ENCODE measurements around the gene CDS1.
"Not testable (repeated sequence)": the region's sequence is repeated elsewhere in the genome, so short reads cannot be mapped to it uniquely, and the experiment has no call there.

Gene CDS1

GRCh38 chr4:84597450-84597849 is 14.5 kb downstream of the CDS1 start:
- no peak for DNase-seq

DNA sequence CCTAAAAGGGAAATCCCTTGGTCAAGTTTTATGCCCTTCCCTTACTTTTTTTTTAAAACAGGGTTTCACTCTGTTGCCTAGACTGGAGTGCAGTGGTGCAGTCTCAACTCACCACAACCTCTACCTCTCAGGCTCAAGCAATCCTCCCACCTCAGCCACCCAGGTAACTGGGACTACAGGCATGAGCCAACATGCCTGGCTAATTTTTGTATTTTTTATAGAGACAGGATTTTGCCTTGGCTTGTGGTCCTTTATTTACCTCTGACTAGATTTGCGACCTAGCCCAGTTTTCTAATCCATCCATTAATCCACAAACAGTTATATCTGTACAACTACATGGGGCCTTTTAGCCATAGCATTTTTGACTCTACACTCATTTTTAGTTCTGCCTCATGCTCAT is 23.7 kb downstream of the CDS1 start:
- no peak for DNase-seq

DNA sequence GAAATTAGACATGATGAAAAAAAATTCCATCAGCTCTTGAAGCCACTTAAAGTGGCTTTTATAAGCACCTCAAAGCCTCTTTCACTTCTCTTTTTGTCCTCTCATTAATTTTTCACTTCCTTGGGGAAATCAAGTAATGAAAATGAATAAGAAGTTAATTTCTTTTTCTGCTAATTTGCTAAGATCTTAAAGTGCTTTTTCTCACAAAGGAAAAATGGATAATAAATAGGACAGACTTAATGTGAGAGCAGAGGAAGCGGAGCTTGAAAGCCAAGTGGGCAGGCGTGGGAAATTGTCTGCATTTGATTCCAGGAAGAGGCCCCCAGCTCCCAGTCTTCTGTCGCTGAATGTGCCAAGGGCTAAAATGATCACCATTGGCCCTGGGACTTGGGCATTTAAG is 28.6 kb downstream of the CDS1 start:
- no peak for DNase-seq

DNA sequence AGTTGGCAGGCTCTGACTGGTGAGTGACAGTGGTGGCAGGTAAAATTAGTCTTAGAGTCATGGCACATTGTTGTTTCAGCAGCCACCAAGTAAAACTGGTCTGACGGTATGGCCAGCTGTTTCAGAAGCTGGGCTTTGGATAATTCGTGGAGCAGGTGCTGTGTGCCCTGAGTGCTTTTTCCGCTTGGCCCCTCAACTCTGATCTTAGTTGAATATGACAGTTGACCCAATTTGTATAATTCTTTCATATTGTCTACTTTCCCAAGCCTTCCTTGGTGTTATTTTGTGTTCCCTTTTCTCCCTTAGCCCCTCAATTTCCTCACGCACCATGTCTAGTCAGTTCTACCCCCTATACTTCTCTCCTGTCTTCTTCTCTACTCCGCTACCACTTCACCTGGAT is 32.0 kb downstream of the CDS1 start:
- DNase-seq: no peak

DNA sequence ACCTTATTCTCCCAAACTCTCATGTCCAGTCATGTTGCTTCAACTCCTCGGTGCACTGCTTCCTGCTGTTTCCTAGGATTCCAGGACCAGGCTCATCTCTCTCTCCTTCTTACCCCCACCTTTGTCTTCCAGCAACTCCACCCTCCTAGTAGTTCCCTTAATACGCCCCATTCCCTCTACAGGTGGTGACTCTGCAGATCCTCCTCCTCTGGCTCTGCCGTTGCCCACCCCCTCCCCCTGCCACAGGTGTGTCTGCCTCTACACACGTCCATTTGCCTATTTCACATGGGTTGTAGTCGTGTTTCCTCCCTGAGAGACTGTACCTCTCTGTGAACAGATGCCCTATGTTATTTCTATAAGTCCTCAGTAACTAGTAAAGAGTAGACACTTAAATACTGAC is 32.4 kb downstream of the CDS1 start:
- DNase-seq: no peak

DNA sequence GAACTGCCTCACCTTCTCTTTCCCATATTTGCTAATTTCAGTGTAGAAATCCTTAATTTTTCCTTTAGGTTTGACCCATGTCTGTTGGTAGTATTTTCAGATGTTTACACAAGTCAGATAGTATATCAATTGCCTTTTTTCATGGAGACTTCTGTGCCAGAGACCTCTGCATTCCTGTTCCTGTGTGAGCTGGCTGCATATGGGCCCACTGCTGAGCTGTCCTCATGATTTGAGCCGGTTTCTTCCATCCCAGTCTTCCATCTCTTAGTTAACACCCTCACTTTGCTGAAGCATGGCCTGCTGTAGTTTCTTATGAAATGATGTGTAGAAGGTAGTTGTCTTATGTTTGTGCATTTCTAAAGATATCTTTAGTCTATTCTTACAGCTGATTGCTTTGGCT is 40.0 kb downstream of the CDS1 start:
- DNase-seq: no peak

DNA sequence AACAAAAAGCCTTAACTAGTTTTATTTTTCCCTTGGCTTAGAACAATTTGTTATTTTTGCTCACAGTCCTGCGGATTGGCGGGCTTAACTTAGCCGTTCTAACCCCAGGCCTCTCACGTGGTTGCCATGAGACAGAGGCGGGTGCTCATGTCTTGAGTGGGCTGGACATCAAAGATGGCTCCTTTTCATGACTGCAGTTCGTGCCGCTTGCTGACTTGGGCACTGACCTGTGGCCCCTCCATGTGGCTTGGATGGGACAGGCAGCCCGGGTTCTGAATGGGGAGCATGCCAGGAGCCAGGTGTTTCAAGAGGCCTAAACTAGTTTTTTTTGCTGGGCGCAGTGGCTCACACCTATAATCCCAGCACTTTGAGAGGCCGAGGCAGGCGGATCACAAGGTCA is 40.7 kb downstream of the CDS1 start:
- DNase-seq: no peak

- DNase-seq: no peak
Observed at GRCh38 chr4:84626673-84627072, 43.7 kb downstream of the CDS1 start.

DNA sequence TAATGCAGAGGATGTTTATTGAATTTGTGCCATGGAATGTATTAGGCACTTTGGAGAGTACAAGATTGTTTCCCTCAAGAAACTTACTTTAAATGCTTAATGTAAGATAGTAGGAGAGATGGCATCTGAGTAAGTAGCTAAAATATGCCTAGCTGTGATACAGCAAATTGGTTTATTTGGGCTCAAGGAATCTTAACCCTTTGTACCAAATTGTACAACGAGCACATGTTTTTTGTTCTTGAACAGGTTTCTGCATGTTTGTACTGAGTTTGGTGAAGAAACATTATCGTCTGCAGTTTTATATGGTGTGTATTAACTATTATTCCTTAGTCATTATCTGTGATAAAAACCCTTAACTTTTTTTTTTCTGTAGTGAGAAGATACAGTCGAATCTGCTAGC is 48.6 kb downstream of the CDS1 start:
- no peak for DNase-seq

DNA sequence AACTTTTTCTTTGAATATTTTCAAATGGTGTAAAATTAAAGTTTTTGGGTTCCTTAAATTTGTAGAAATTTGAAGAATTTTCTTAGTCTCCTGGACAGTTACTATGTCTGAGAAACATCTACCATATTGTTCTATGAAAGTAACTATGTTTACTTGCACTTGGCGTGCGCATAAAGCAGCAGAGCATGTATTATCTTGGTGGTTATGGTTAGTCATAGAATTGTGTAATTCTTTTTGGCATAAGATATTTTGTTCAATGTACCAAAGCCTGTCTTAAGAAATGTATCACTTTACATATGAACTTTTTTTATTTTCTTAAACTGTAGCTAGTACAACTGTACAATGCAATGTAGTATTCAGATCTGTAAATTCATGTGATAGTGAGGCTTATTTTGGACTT is 49.2 kb downstream of the CDS1 start:
- DNase-seq: no peak

- DNase-seq: no peak
Observed at GRCh38 chr4:84634961-84635360, 52.0 kb downstream of the CDS1 start.

DNA sequence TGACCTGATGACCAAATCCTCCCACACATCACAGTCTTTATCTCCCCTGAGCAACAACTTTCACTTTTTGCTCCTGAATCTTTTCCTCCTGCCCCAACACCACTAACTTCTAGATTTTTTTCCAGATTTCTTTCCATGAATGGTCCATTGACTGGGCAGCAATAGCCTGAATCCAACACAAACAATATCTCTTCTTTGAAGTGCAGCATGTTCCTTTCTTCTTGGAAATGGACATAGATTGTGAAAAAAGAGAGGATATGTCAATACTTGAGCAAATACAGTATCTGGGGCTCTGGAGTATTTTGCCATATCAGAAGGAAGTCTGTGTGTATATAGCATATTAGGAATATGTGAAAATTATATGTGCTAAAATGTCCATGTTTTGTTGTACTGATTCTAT is 55.2 kb downstream of the CDS1 start:
- no peak for DNase-seq

- DNase-seq: no peak
Observed at GRCh38 chr4:84639145-84639544, 56.2 kb downstream of the CDS1 start.

- DNase-seq: no peak
Observed at GRCh38 chr4:84644087-84644486, 61.2 kb downstream of the CDS1 start.

- DNase-seq: no peak
Observed at GRCh38 chr4:84647312-84647884, 64.5 kb downstream of the CDS1 start.

GRCh38 chr4:84648178-84648577 is 65.3 kb downstream of the CDS1 start:
- no peak for DNase-seq

DNA sequence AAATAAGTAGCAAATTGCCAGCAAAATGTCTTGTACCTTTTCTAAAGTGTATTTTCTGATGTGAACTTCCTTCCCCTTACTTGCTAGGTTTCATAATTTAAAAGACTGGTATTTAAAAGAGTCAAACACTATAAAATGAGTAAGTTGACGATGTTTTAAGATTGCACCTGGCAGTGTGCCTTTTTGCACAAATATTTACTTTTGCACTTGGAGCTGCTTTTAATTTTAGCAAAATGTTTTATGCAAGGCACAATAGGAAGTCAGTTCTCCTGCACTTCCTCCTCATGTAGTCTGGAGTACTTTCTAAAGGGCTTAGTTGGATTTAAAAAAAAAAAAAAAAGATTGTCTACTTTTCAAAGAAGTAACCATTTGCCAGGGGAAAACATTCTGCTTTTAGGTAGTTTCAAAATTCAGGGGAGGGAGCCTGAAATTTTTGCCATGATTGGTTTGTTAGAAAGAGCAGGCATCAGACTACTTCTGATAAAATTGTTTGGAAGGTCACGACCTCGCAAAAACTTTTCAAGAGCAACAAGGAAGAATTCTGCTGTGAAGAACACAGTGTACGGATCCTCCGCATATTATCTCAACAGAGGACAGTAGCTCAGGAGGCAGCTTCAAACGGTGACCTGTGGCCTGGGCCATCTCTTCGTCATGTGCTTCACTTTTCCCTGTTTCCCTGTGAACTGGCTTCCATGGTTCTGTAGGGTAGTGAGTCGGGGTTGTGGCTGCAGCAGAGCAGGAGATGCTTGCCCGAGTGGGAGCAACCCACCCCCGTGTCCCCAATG is 66.1 kb downstream of the CDS1 start:
- DNase-seq: no peak

- no peak for DNase-seq
Observed at GRCh38 chr4:84651499-84651898, 68.6 kb downstream of the CDS1 start.

DNA sequence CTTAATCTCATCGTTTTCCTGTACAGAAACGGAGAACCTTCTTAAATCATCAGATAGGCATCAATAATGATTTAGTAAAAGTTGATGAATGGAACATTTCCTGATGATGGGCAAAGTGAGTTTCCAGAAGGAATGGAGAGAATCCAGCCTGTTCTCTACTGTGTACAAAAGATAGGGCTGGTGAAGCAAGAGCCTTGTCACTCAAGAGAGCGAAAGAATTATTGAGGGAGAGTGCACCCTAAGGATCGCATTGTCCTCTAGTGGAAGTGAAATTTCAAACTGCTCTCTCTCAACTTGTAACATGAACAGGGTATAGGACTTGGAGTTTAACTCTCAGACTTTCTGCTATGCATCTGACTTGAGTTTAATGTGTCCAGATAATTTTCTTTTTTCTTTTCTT is 69.6 kb downstream of the CDS1 start:
- no peak for DNase-seq

DNA sequence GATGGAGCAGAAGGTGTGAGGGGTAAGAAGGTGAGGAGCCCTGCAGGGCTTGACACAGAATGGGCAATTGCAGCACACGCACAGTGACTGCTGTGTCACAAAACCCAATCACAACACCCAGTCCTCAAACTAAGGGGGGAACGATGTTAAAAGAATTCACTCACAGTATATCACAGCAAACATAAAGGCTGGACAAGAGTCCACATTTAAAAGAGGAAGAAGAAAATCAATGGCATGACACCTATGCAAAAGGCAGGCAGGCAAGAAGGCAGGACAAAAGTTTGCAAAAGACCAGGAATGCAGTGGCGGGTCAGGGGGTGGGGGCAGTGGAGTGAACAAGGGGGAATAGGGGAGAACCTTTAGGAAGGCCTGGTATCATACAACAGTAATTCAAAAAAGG is 77.7 kb downstream of the CDS1 start:
- no peak for DNase-seq

GRCh38 chr4:84661191-84661939 is 78.4 kb downstream of the CDS1 start:
- DNase-seq: no peak

DNA sequence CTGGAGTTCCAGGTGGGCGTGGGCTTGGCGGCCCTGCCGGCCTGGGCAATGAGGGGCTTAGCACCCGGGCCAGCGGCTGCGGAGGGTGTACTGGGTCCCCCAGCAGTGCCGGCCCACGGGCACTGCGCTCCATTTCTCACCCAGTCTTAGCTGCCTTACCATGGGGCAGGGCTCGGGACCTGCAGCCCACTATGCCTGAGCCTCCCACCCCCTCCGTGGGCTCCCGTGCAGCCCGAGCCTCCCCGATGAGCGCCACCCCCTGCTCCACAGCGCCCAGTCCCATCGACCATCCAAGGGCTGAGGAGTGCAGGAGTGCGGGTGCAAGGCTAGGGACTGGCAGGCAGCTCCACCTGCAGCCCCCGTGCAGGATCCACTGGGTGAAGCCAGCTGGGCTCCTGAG is 81.8 kb downstream of the CDS1 start:
- not testable (repeated sequence) for DNase-seq

DNA sequence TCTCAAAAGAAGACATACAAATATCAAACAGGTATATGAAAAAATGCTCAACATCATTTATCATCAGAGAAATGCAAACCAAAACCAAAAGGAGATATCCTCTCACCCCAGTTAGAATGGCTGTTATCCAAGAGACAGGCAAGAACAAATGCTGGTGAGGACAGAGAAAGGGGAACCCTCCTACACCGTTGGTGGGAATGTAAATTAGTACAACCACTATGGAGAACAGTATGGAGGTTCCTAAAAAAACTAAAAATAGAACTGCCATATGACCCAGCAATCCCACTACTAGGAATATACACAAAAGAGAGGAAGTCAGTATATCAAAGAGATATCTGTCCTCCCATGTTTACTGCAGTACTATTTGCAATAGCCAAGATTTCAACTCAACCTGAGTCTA is 83.5 kb downstream of the CDS1 start:
- DNase-seq: no peak

DNA sequence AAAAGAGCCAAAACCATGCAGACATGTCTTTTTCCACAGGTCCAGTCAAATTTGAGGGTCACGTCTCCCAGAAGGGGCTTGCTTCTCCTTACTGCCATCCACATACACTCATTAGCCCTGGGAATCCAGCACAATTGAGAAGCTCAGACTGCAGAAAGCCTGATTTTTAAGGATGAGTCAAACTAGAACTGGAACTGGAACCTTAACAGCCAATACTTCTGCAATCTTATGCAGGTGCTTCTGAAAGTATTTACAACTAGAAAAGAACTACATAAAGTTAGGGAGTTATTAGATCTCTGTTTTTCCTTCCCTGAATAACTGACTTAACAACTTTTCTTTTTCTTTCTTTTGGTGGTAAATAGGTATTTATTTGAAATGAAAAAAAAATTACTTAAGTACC is 86.3 kb downstream of the CDS1 start:
- no peak for DNase-seq
